22Rv1 (cell line): ENCODE results near the gene NID1.

ENCODE experiments used
- CTCF ChIP-seq: fragments of 450-650 bp; IDR thresholded peaks from 2 replicates; pipeline ENCODE4 v1.5.1; 2017; ENCODE audit warnings: mild to moderate bottlenecking
- ZFX ChIP-seq: fragments of 450-650 bp; IDR thresholded peaks from 2 replicates; pipeline ENCODE4 v1.6.1; 2017; ENCODE audit warnings: antibody characterized with exemption, borderline replicate concordance

- no peak for TF ChIP-seq ZFX
- TF ChIP-seq CTCF: no peak
Measured at GRCh38 chr1:236063919-236064673, 794 bp downstream of the NID1 start.
